ENCODE results near the gene OR52K1. TPM values are rescaled to one million over a fixed set of nuclear protein-coding genes. Genes with fewer than 3 reads are reported as not detected.

Gene OR52K1
- total RNA-seq, 2 donors from 2014 or later: not detected

GRCh38 chr11:4514196-4514595, 31.8 kb downstream of the OR52K1 start:
- WGBS, 2 experiments (ENCODE audit: insufficient coverage in 1 of 2, insufficient read length in 1 of 2): 100% methylated on average over 1 of the region's 1 CpG; no CpG with 5 or more reads in 1 of the 2 experiments
- Histone ChIP-seq H3K9ac (ENCODE audit: extremely low read depth, low read length, poor library complexity, severe bottlenecking) (no peak overlapping the region), H3K36me3 (ENCODE audit: control insufficient read depth, insufficient read depth, low read length) (no peaks in the 10 kb centered on the region), H3K27ac (ENCODE audit: low read depth, low read length) (no peak overlapping the region), H3K27me3 (ENCODE audit: control insufficient read depth, insufficient read depth, low read length, poor library complexity, severe bottlenecking) (peaks cover 2% of the 10 kb centered on the region), H3K4me1 (ENCODE audit: control insufficient read depth, insufficient read depth, low read length) (no peaks in the 10 kb centered on the region), H3K4me3 (ENCODE audit: low read length) (no peak overlapping the region), H3K9me3 (ENCODE audit: control insufficient read depth, low read length) (no peaks in the 10 kb centered on the region)
- DNase-seq: no peak
- H3K4me3 Mint-ChIP-seq: no peak overlapping the region
- no peak for TF ChIP-seq CTCF (conservative IDR thresholded peaks at IDR 0.05)
- H3K36me3 Mint-ChIP-seq (ENCODE audit: low read depth): no peaks in the 10 kb centered on the region
- H3K27ac Mint-ChIP-seq: no peak overlapping the region
- H3K9me3 Mint-ChIP-seq: no peaks in the 10 kb centered on the region
- no peaks in the 10 kb centered on the region for H3K27me3 Mint-ChIP-seq (ENCODE audit: insufficient read depth)
- H3K4me1 Mint-ChIP-seq: no peaks in the 10 kb centered on the region

- WGBS, 2 experiments (ENCODE audit: insufficient coverage in 1 of 2, insufficient read length in 1 of 2): 66 to 67% methylated on average over 1 to 2 of the region's 2 CpGs
- Histone ChIP-seq H3K9ac (ENCODE audit: extremely low read depth, low read length, poor library complexity, severe bottlenecking) (no peak overlapping the region), H3K4me1 (ENCODE audit: control insufficient read depth, insufficient read depth, low read length) (no peaks in the 10 kb centered on the region), H3K27ac (ENCODE audit: low read depth, low read length) (no peak overlapping the region), H3K36me3 (ENCODE audit: control insufficient read depth, insufficient read depth, low read length) (no peaks in the 10 kb centered on the region), H3K9me3 (ENCODE audit: control insufficient read depth, low read length) (no peaks in the 10 kb centered on the region), H3K27me3 (ENCODE audit: control insufficient read depth, insufficient read depth, low read length, poor library complexity, severe bottlenecking) (no peaks in the 10 kb centered on the region), H3K4me3 (ENCODE audit: low read length) (no peak overlapping the region)
- DNase-seq: no peak
- Mint-ChIP-seq H3K4me3 (no peak overlapping the region), H3K4me1 (no peaks in the 10 kb centered on the region), H3K36me3 (ENCODE audit: low read depth) (no peaks in the 10 kb centered on the region), H3K9me3 (no peaks in the 10 kb centered on the region), H3K27me3 (ENCODE audit: insufficient read depth) (no peaks in the 10 kb centered on the region), H3K27ac (no peak overlapping the region)
- no peak for TF ChIP-seq CTCF (conservative IDR thresholded peaks at IDR 0.05)
These were observed 39.9 kb downstream of the OR52K1 start for GRCh38 chr11:4522339-4522738.

DNA sequence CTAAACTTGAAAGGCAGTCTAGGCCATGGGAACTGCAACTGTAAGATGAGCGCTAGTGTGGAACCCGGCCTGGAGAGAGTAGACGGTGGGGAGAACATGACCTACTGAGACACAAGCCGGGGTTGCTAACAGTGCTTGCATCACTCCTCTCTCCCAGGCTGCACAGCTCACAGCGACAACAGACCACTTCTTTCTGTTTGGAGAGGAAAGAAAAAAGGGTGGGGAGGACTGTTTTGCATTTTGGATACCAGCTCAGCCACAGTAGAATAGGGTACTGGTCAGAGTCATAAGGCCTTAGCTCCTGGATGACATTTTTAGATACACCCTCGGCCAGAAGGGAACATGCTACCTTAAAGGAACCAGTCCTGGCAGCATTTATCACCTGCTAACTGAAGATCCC, 40.3 kb downstream of the OR52K1 start:
- no peak for DNase-seq
- Mint-ChIP-seq H3K9me3 (no peaks in the 10 kb centered on the region), H3K4me3 (no peak overlapping the region), H3K27ac (no peak overlapping the region), H3K4me1 (no peaks in the 10 kb centered on the region), H3K36me3 (ENCODE audit: low read depth) (no peaks in the 10 kb centered on the region), H3K27me3 (ENCODE audit: insufficient read depth) (no peaks in the 10 kb centered on the region)
- no peaks in the 10 kb centered on the region for H3K9me3 ChIP-seq (ENCODE audit: control insufficient read depth, low read length)
- no peaks in the 10 kb centered on the region for H3K27me3 ChIP-seq (ENCODE audit: control insufficient read depth, insufficient read depth, low read length, poor library complexity, severe bottlenecking)
- no peak overlapping the region for H3K27ac ChIP-seq (ENCODE audit: low read depth, low read length)
- H3K4me3 ChIP-seq (ENCODE audit: low read length): no peak overlapping the region
- H3K4me1 ChIP-seq (ENCODE audit: control insufficient read depth, insufficient read depth, low read length): no peaks in the 10 kb centered on the region
- no peak overlapping the region for H3K9ac ChIP-seq (ENCODE audit: extremely low read depth, low read length, poor library complexity, severe bottlenecking)
- 89 to 92% methylated on average over 1 to 6 of the region's 6 CpGs for WGBS, 2 experiments (ENCODE audit: insufficient coverage in 1 of 2, insufficient read length in 1 of 2)
- H3K36me3 ChIP-seq (ENCODE audit: control insufficient read depth, insufficient read depth, low read length): no peaks in the 10 kb centered on the region
- TF ChIP-seq CTCF (conservative IDR thresholded peaks at IDR 0.05): no peak
